GM12874 (cell line): ENCODE results near the gene C1QL1.

ENCODE experiments used
- CTCF ChIP-seq: IDR thresholded peaks from 2 replicates; pipeline ENCODE4 v1.5.1; 2011; ENCODE audit warnings: low read depth, mild to moderate bottlenecking, control low read depth, low read length, moderate library complexity; ENCODE audit not compliant: insufficient read depth

The C1QL1 gene

GRCh38 chr17:44967026-44967906, 837 bp downstream of the C1QL1 start:
- no peak for TF ChIP-seq CTCF

GRCh38 chr17:44966348-44967025, 1.6 kb downstream of the C1QL1 start:
- TF ChIP-seq CTCF = no peak

- TF ChIP-seq CTCF = no peak
These were observed 2.4 kb downstream of the C1QL1 start for GRCh38 chr17:44965481-44966234.

GRCh38 chr17:44961921-44962350, 6.2 kb downstream of the C1QL1 start:
- no peak for TF ChIP-seq CTCF

GRCh38 chr17:44960691-44961090, 7.4 kb downstream of the C1QL1 start:
- TF ChIP-seq CTCF = no peak

GRCh38 chr17:44959821-44960531, 8.1 kb downstream of the C1QL1 start:
- no peak for TF ChIP-seq CTCF
